Measurements from ENCODE around the gene SDS. TPM values are rescaled to one million over a fixed set of nuclear protein-coding genes. Genes with fewer than 3 reads are reported as not detected.

SDS gene
- total and polyA plus RNA-seq, 2 experiments from 2014 or later: not detected

GRCh38 chr12:113424915-113425823 is 21.5 kb upstream of the SDS start:
- TF ChIP-seq CTCF (IDR thresholded peaks at IDR 0.05; ENCODE audit: low read depth, low read length): peak; percentile 94
- DNase-seq (ENCODE audit: low read depth in 1 of 2, low spot score in 1 of 2): peak; percentile 44 to 75
- H3K9me3 ChIP-seq (ENCODE audit: low read depth): no peaks in the 10 kb centered on the region
- no peak overlapping the region for H3K4me3 ChIP-seq
- H3K36me3 ChIP-seq: no peaks in the 10 kb centered on the region
- no peak overlapping the region for H3K27ac ChIP-seq
- H3K27me3 ChIP-seq: peaks cover 12% of the 10 kb centered on the region
- no peaks in the 10 kb centered on the region for H3K4me1 ChIP-seq (ENCODE audit: low read depth)

DNA sequence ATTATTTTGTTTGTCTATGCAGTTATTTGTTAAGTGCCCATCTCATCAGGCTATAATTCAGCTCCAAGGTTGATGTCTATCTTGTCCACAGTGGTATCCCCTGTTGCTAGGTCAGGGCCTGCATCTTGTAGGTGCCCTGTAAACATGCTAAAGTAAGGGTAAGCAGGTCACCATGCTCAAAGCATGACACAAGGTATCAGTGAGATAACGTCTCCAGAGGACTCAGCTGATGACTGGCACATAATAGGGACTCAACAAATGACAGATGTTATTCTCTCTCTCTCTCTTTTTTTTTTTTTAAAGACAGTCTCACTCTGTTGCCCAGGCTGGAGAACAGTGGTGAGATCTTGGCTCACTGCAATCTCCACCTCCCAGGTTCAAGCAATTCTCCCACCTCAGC is 20.8 kb upstream of the SDS start:
- H3K9me3 ChIP-seq (ENCODE audit: low read depth): no peaks in the 10 kb centered on the region
- peaks cover 12% of the 10 kb centered on the region for H3K27me3 ChIP-seq
- DNase-seq (ENCODE audit: low read depth in 1 of 2, low spot score in 1 of 2): no peak
- H3K4me1 ChIP-seq (ENCODE audit: low read depth): no peaks in the 10 kb centered on the region
- no peak overlapping the region for H3K4me3 ChIP-seq
- TF ChIP-seq CTCF (IDR thresholded peaks at IDR 0.05; ENCODE audit: low read depth, low read length): no peak
- H3K36me3 ChIP-seq: no peaks in the 10 kb centered on the region
- no peak overlapping the region for H3K27ac ChIP-seq

- Histone ChIP-seq H3K4me1 (ENCODE audit: low read depth) (no peaks in the 10 kb centered on the region), H3K9me3 (ENCODE audit: low read depth) (no peaks in the 10 kb centered on the region), H3K36me3 (no peaks in the 10 kb centered on the region), H3K4me3 (peak overlapping the region; percentile 27), H3K27ac (no peak overlapping the region), H3K27me3 (peaks cover 12% of the 10 kb centered on the region)
- DNase-seq (ENCODE audit: low read depth in 1 of 2, low spot score in 1 of 2): no peak
- TF ChIP-seq CTCF (IDR thresholded peaks at IDR 0.05; ENCODE audit: low read depth, low read length): no peak
Measured at GRCh38 chr12:113422886-113423669, 19.4 kb upstream of the SDS start.

- no peak for TF ChIP-seq CTCF (IDR thresholded peaks at IDR 0.05; ENCODE audit: low read depth, low read length)
- Histone ChIP-seq H3K9me3 (ENCODE audit: low read depth) (no peaks in the 10 kb centered on the region), H3K36me3 (no peaks in the 10 kb centered on the region), H3K27me3 (peaks cover 6% of the 10 kb centered on the region), H3K4me1 (ENCODE audit: low read depth) (no peaks in the 10 kb centered on the region), H3K27ac (no peak within 1 kb of the TSS), H3K4me3 (peak within 1 kb of the TSS; percentile 27)
- peak; percentile 60 to 88 for DNase-seq (ENCODE audit: low read depth in 1 of 2, low spot score in 1 of 2)
Measured at GRCh38 chr12:113422030-113422885, 18.6 kb upstream of the SDS start, which contains the start of gene SDSL. Gene SDSL (plus strand): TSS chr12:113422380. CDS start chr12:113427983, 5,603 bp downstream.

Measured in cardiac muscle cell (in vitro differentiated cells and primary cell).